DLD1 (cell line): ENCODE data around the gene ISG20.

Source experiments
- in situ Hi-C: cut with HindIII; loops from 2 replicates; pipeline ENCODE4 v1.10.0; 2017; ENCODE audit warnings: low sequenced_read_pairs

ISG20 gene

GRCh38 chr15:88638626-88639372, at the start of gene ISG20:
Gene ISG20, plus strand, starts transcription at chr15:88639016. Its CDS starts 351 bp downstream, at chr15:88639367.
- in situ Hi-C loops: no loop called here

- in situ Hi-C loops: no loop called here
These were observed 48.1 kb upstream of the ISG20 start for GRCh38 chr15:88590759-88591158.

- in situ Hi-C loops: no loop called here
These were observed 47.4 kb upstream of the ISG20 start for GRCh38 chr15:88591384-88591783.

- in situ Hi-C loops: no loop called here
These were observed 34.9 kb upstream of the ISG20 start for GRCh38 chr15:88603885-88604284.

- in situ Hi-C loops: no loop called here
These were observed 34.2 kb upstream of the ISG20 start for GRCh38 chr15:88604381-88605188.

- in situ Hi-C loops: no loop called here
These were observed 33.4 kb upstream of the ISG20 start for GRCh38 chr15:88605189-88606069.

GRCh38 chr15:88606070-88606794, 32.6 kb upstream of the ISG20 start:
- in situ Hi-C loops: no loop called here

- in situ Hi-C loops: no loop called here
These were observed 30.9 kb upstream of the ISG20 start for GRCh38 chr15:88607951-88608350.

- in situ Hi-C loops: no loop called here
These were observed 30.1 kb upstream of the ISG20 start for GRCh38 chr15:88608607-88609181.

GRCh38 chr15:88609344-88610090, 29.3 kb upstream of the ISG20 start:
- in situ Hi-C loops: no loop called here

- in situ Hi-C loops: no loop called here
These were observed 28.1 kb upstream of the ISG20 start for GRCh38 chr15:88610701-88611231.

- in situ Hi-C loops: no loop called here
These were observed 26.5 kb upstream of the ISG20 start for GRCh38 chr15:88612186-88612796.

GRCh38 chr15:88613074-88613944, 25.5 kb upstream of the ISG20 start:
- in situ Hi-C loops: no loop called here

GRCh38 chr15:88615303-88616107, 23.3 kb upstream of the ISG20 start:
- in situ Hi-C loops: no loop called here

GRCh38 chr15:88616240-88616639, 22.6 kb upstream of the ISG20 start:
- in situ Hi-C loops: no loop called here

- in situ Hi-C loops: no loop called here
These were observed 21.6 kb upstream of the ISG20 start for GRCh38 chr15:88617031-88617722.
